GM12873 (cell line): ENCODE measurements around the gene KCNK16.

ENCODE experiments used
- CTCF ChIP-seq: IDR thresholded peaks from 2 replicates; pipeline ENCODE4 v1.5.1; 2012; ENCODE audit warnings: low read depth, mild to moderate bottlenecking, moderate library complexity, low read length, control low read depth; ENCODE audit not compliant: insufficient read depth; ENCODE audit errors: missing control alignments

Gene KCNK16

GRCh38 chr6:39341352-39341751, 18.9 kb upstream of the KCNK16 start:
- TF ChIP-seq CTCF, result no peak

GRCh38 chr6:39339868-39340550, 17.5 kb upstream of the KCNK16 start:
- no peak for TF ChIP-seq CTCF

- TF ChIP-seq CTCF, result no peak
Measured at GRCh38 chr6:39339096-39339867, 16.8 kb upstream of the KCNK16 start.

GRCh38 chr6:39338397-39338796, 15.9 kb upstream of the KCNK16 start:
- no peak for TF ChIP-seq CTCF

- no peak for TF ChIP-seq CTCF
Measured at GRCh38 chr6:39335780-39336545, 13.5 kb upstream of the KCNK16 start.

- no peak for TF ChIP-seq CTCF
Measured at GRCh38 chr6:39333644-39334438, 11.3 kb upstream of the KCNK16 start.
